K562 (cell line): ENCODE data around the gene FAM50B.

Source experiments
- BACH1 ChIP-seq: fragments of 200-800 bp; sonication (Bioruptor generic); IDR thresholded peaks from 2 replicates; pipeline ENCODE4 v1.6.1; 2016; ENCODE audit warnings: missing genetic modification characterization, missing compliant biosample characterization
- CTCF ChIP-seq, 3 experiments: IDR thresholded peaks in 2 of 3; conservative IDR thresholded peaks in 1 of 3; 2 replicates each; pipeline ENCODE4 v1.5.1; 2011 to 2012; ENCODE audit warnings: low read length in 3 of 3, mild to moderate bottlenecking in 3 of 3, control low read depth in 2 of 3, improper control_type of control experiment in 1 of 3, inconsistent platforms in 1 of 3, low read depth in 1 of 3, mixed read lengths in 1 of 3, moderate library complexity in 1 of 3; ENCODE audit not compliant: insufficient read depth in 2 of 3
- EZH2 ChIP-seq: IDR thresholded peaks from 2 replicates; pipeline ENCODE4 v1.6.1; 2012; ENCODE audit warnings: low read depth, mild to moderate bottlenecking, inconsistent platforms, low read length, borderline replicate concordance
- KAT8 ChIP-seq: fragments of 450-650 bp; IDR thresholded peaks from 2 replicates; pipeline ENCODE4 v1.6.1; 2016; ENCODE audit warnings: low read depth, mild to moderate bottlenecking
- KDM1A ChIP-seq, 2 experiments: fragments of 450-650 bp; IDR thresholded peaks; 2 replicates each; pipeline ENCODE4 v1.6.1; 2016; ENCODE audit warnings: mild to moderate bottlenecking in 2 of 2
- KDM5B ChIP-seq: fragments of 200-600 bp; sonication (generic); IDR thresholded peaks from 2 replicates; pipeline ENCODE4 v1.6.1; 2012; ENCODE audit warnings: low read depth, mild to moderate bottlenecking, moderate library complexity, low read length, control low read depth, inconsistent platforms; ENCODE audit not compliant: insufficient replicate concordance
- POLR2A ChIP-seq: fragments of 450-650 bp; conservative IDR thresholded peaks from 2 replicates; pipeline ENCODE4 v1.6.1; 2016
- POLR2AphosphoS5 ChIP-seq: IDR thresholded peaks from 2 replicates; pipeline ENCODE4 v1.6.1; 2011; ENCODE audit warnings: mild to moderate bottlenecking, low read depth, low read length, moderate library complexity; ENCODE audit not compliant: control insufficient read depth, insufficient read depth
- SIN3A ChIP-seq, 2 experiments: fragments of 150-350 bp in 1 of 2; IDR thresholded peaks; 2 replicates each; pipeline ENCODE4 v1.6.1; 2011 to 2016; ENCODE audit warnings: borderline replicate concordance in 2 of 2, low read depth in 2 of 2, low read length in 2 of 2, mild to moderate bottlenecking in 2 of 2, moderate library complexity in 2 of 2; ENCODE audit not compliant: control insufficient read depth in 1 of 2
- TCF7L2 ChIP-seq: fragments of 150-350 bp; IDR thresholded peaks from 2 replicates; pipeline ENCODE4 v1.6.1; 2016; ENCODE audit warnings: low read depth, mild to moderate bottlenecking, low read length, moderate library complexity
- VEZF1 ChIP-seq: fragments of 200-800 bp; sonication (Bioruptor generic); IDR thresholded peaks from 2 replicates; pipeline ENCODE4 v1.6.1; 2017; ENCODE audit warnings: missing genetic modification characterization, missing compliant biosample characterization
- ZBTB2 ChIP-seq: fragments of 450-650 bp; IDR thresholded peaks from 2 replicates; pipeline ENCODE4 v1.6.1; 2016; ENCODE audit warnings: antibody characterized with exemption
- ZNF24 ChIP-seq: fragments of 450-650 bp; IDR thresholded peaks from 2 replicates; pipeline ENCODE4 v1.6.1; 2016

GRCh38 chr6:3868544-3868943, 19.4 kb downstream of the FAM50B start:
- TF ChIP-seq TCF7L2 (no peak), BACH1 (tag) (no peak), CTCF (IDR thresholded peaks at IDR 0.05 in 2 of 3, conservative IDR thresholded peaks at IDR 0.05 in 1 of 3; ENCODE audit: insufficient read depth in 2 of 3, low read depth in 1 of 3, low read length in 3 of 3) (no peak), POLR2A (no peak), SIN3A (IDR thresholded peaks at IDR 0.05; ENCODE audit: borderline replicate concordance in 2 of 2, control insufficient read depth in 1 of 2, low read depth in 2 of 2, low read length in 2 of 2) (no peak), KDM5B (no peak), ZNF24 (no peak), VEZF1 (no peak), ZBTB2 (no peak), EZH2 (no peak), POLR2AphosphoS5 (no peak), KAT8 (no peak), KDM1A (IDR thresholded peaks at IDR 0.05) (no peak)
